Inferior parietal cortex (tissue), 1 donor: Measurements from ENCODE around the gene FABP6.
A peak's percentile ranks its signal among the peaks of the same experiment; 100 is the strongest.

Experiments used
- DNase-seq: peaks from one replicate; pipeline ENCODE4 v3.0.0-alpha.2; 2016; ENCODE audit errors: extremely low spot score

The FABP6 gene

GRCh38 chr5:160262151-160263074 is 33.1 kb downstream of the FABP6 start:
- DNase-seq, result no peak

- DNase-seq, result no peak
Observed at GRCh38 chr5:160263326-160263855, 34.1 kb downstream of the FABP6 start.

GRCh38 chr5:160266044-160266443 is 36.7 kb downstream of the FABP6 start:
- no peak for DNase-seq

GRCh38 chr5:160266752-160267345 is 37.5 kb downstream of the FABP6 start:
- no peak for DNase-seq

- no peak for DNase-seq
Observed at GRCh38 chr5:160268121-160268520, 38.8 kb downstream of the FABP6 start.

GRCh38 chr5:160269017-160269416 is 39.7 kb downstream of the FABP6 start:
- no peak for DNase-seq

- no peak for DNase-seq
Observed at GRCh38 chr5:160270704-160271103, 41.4 kb downstream of the FABP6 start.

- DNase-seq, result no peak
Observed at GRCh38 chr5:160271396-160271795, 42.1 kb downstream of the FABP6 start.

- DNase-seq, result no peak
Observed at GRCh38 chr5:160271836-160272235, 42.5 kb downstream of the FABP6 start.

- no peak for DNase-seq
Observed at GRCh38 chr5:160272264-160272663, 43.0 kb downstream of the FABP6 start.

GRCh38 chr5:160272889-160273288 is 43.6 kb downstream of the FABP6 start:
- DNase-seq, result no peak

- DNase-seq, result no peak
Observed at GRCh38 chr5:160274483-160274931, 45.2 kb downstream of the FABP6 start.

GRCh38 chr5:160278343-160278742 is 49.0 kb downstream of the FABP6 start:
- DNase-seq, result no peak

GRCh38 chr5:160280384-160281095 is 51.2 kb downstream of the FABP6 start:
- no peak for DNase-seq

GRCh38 chr5:160281275-160281674 is 52.0 kb downstream of the FABP6 start:
- no peak for DNase-seq

GRCh38 chr5:160284291-160284873 is 55.1 kb downstream of the FABP6 start:
- DNase-seq, result no peak

- DNase-seq, result no peak
Observed at GRCh38 chr5:160285316-160285715, 56.0 kb downstream of the FABP6 start.

GRCh38 chr5:160286947-160287346 is 57.6 kb downstream of the FABP6 start:
- DNase-seq, result no peak

- DNase-seq, result peak; percentile 11
Observed at GRCh38 chr5:160287378-160288051, 58.2 kb downstream of the FABP6 start.
